A549 (cell line): ENCODE results near the gene ASB7. TPM values are rescaled to one million over a fixed set of nuclear protein-coding genes. Genes with fewer than 3 reads are reported as not detected.

Experiments
- ATAC-seq, 2 experiments: fragments of 200-7000 bp in 1 of 2; fragments of >200 bp in 1 of 2; cut with Nextera tagmentation in 1 of 2; cut with Tn5 transposase in 1 of 2; 3 replicates each; pipeline versions ENCODE4 v1.8.0 to v1.9.1; 2018 to 2020; ENCODE audit warnings: mild to moderate bottlenecking in 1 of 2, moderate library complexity in 1 of 2
- CTCF ChIA-PET: fragments of 300-600 bp; sonication (Branson Sonifier 250); formaldehyde crosslinking; extraction: SDS; loops from one replicate; lab custom pipeline; 2021; ENCODE audit warnings: antibody characterized with exemption, inconsistent platforms; lab: Yijun Ruan, JAX
- POLR2A ChIA-PET: fragments of 350-600 bp; formaldehyde crosslinking; extraction: SDS; loops from one replicate; lab custom pipeline; 2021; ENCODE audit warnings: antibody characterized with exemption, inconsistent platforms; lab: Yijun Ruan, JAX
- DNase-seq, 2 experiments: peaks; one replicate each; pipeline versions ENCODE4 v3.0.0 to v3.0.0-alpha.2; 2011 to 2016; ENCODE audit warnings: low read depth in 1 of 2, low spot score in 1 of 2
- FAIRE-seq: peaks from 2 replicates; lab custom pipeline; 2011; peaks lifted over from hg19 to GRCh38; lab: Jason Lieb, UNC
- H3K27ac ChIP-seq, 2 experiments: fragments of >200 bp; sonication (Bioruptor Twin); formaldehyde crosslinking; 3 replicates each; pipeline ENCODE4 v1.5.1; 2016 to 2017
- H3K4me1 ChIP-seq: fragments of >200 bp; sonication (Bioruptor Twin); formaldehyde crosslinking; 3 replicates; pipeline ENCODE4 v1.6.1; 2016
- H3K4me2 ChIP-seq: fragments of >200 bp; sonication (Bioruptor Twin); formaldehyde crosslinking; 3 replicates; pipeline ENCODE4 v1.6.1; 2016
- H3K4me3 ChIP-seq: fragments of >200 bp; sonication (Bioruptor Twin); formaldehyde crosslinking; 3 replicates; pipeline ENCODE4 v1.5.1; 2016
- H3K9me3 ChIP-seq: fragments of >200 bp; sonication (Bioruptor Twin); formaldehyde crosslinking; 3 replicates; pipeline ENCODE4 v1.6.1; 2016
- CBX2 ChIP-seq: fragments of 200-600 bp; sonication (generic); IDR thresholded peaks from 2 replicates; pipeline ENCODE4 v1.6.1; 2016; ENCODE audit warnings: low read depth, mild to moderate bottlenecking, borderline replicate concordance
- CHD2 ChIP-seq: fragments of 150-350 bp; IDR thresholded peaks from 2 replicates; pipeline ENCODE4 v1.6.1; 2014; ENCODE audit warnings: low read length; ENCODE audit not compliant: partially characterized antibody
- EP300 ChIP-seq, 2 experiments: fragments of >200 bp; sonication (Bioruptor Twin); formaldehyde crosslinking; IDR thresholded peaks; 2 replicates in 1 of 2; 3 replicates in 1 of 2; pipeline ENCODE4 v1.6.1; 2016 to 2017
- FOSB ChIP-seq: fragments of 250-450 bp; sonication (Bioruptor Pico); IDR thresholded peaks from 2 replicates; pipeline ENCODE4 v1.5.0; 2020; ENCODE audit warnings: mild to moderate bottlenecking, moderate library complexity
- GATA3 ChIP-seq: IDR thresholded peaks from 2 replicates; pipeline ENCODE4 v1.6.1; 2012; ENCODE audit warnings: borderline replicate concordance
- HEYL ChIP-seq: fragments of 250-450 bp; sonication (Bioruptor Pico); IDR thresholded peaks from 2 replicates; pipeline ENCODE4 v1.8.0; 2021; ENCODE audit warnings: mild to moderate bottlenecking, moderate library complexity
- HMGXB4 ChIP-seq: fragments of 250-450 bp; sonication (Bioruptor Pico); IDR thresholded peaks from 2 replicates; pipeline ENCODE4 v1.5.0; 2021; ENCODE audit warnings: mild to moderate bottlenecking, moderate library complexity, borderline replicate concordance
- HOXB13 ChIP-seq: fragments of 250-450 bp; sonication (Bioruptor Pico); IDR thresholded peaks from 2 replicates; pipeline ENCODE4 v1.5.0; 2020; ENCODE audit warnings: low read depth, mild to moderate bottlenecking, moderate library complexity
- JUNB ChIP-seq: fragments of >200 bp; sonication (Bioruptor Twin); formaldehyde crosslinking; IDR thresholded peaks from 2 replicates; pipeline ENCODE4 v1.6.1; 2016
- KDM1A ChIP-seq: fragments of 200-600 bp; sonication (generic); IDR thresholded peaks from 2 replicates; pipeline ENCODE4 v1.6.1; 2016; ENCODE audit warnings: low read depth, mild to moderate bottlenecking
- KDM5A ChIP-seq: fragments of 200-600 bp; sonication (generic); IDR thresholded peaks from 2 replicates; pipeline ENCODE4 v1.6.1; 2016; ENCODE audit warnings: antibody characterized with exemption, mild to moderate bottlenecking
- NPAS2 ChIP-seq: fragments of 250-450 bp; sonication (Bioruptor Pico); IDR thresholded peaks from 2 replicates; pipeline ENCODE4 v1.8.0; 2022; ENCODE audit warnings: mild to moderate bottlenecking, moderate library complexity, borderline replicate concordance
- NR3C1 ChIP-seq: fragments of >200 bp; sonication (Bioruptor Twin); formaldehyde crosslinking; IDR thresholded peaks from 3 replicates; pipeline ENCODE4 v1.6.1; 2017
- PHF8 ChIP-seq: fragments of 200-600 bp; sonication (generic); IDR thresholded peaks from 2 replicates; pipeline ENCODE4 v1.6.1; 2016; ENCODE audit warnings: low read depth, mild to moderate bottlenecking, antibody characterized with exemption, moderate library complexity, borderline replicate concordance
- POLR2A ChIP-seq: IDR thresholded peaks from 2 replicates; pipeline ENCODE4 v1.6.1; 2012; ENCODE audit warnings: mild to moderate bottlenecking, low read length
- RARB ChIP-seq: fragments of 250-450 bp; sonication (Bioruptor Pico); IDR thresholded peaks from 2 replicates; pipeline ENCODE4 v1.8.0; 2021; ENCODE audit warnings: mild to moderate bottlenecking, moderate library complexity
- RFX5 ChIP-seq: fragments of 450-650 bp; IDR thresholded peaks from 2 replicates; pipeline ENCODE4 v1.7.1; 2014; ENCODE audit warnings: antibody characterized with exemption, mild to moderate bottlenecking, moderate library complexity
- RNF2 ChIP-seq: fragments of 200-600 bp; sonication (generic); IDR thresholded peaks from 2 replicates; pipeline ENCODE4 v1.6.1; 2016; ENCODE audit warnings: low read depth, mild to moderate bottlenecking, antibody characterized with exemption, moderate library complexity, borderline replicate concordance
- SREBF2 ChIP-seq: fragments of 450-650 bp; IDR thresholded peaks from 2 replicates; pipeline ENCODE4 v1.6.1; 2014; ENCODE audit warnings: mild to moderate bottlenecking, moderate library complexity
- ZC3H11A ChIP-seq: fragments of 450-650 bp; IDR thresholded peaks from 2 replicates; pipeline ENCODE4 v1.6.1; 2014; ENCODE audit warnings: antibody characterized with exemption, mild to moderate bottlenecking
- WGBS: methylation state at CpG from one replicate; pipeline ENCODE4 v1.1.6; 2017; ENCODE audit errors: missing lambda C conversion rate; 5-methylcytosine and 5-hydroxymethylcytosine counted together
- polyA plus RNA-seq, 4 experiments: library from polyadenylated mRNA; depleted of rRNA in 3 of 4; stranded (reverse); fragments of >200 nt; fragmentation: RNase III in 1 of 4; extraction: RNeasy Plus Mini Kit Qiagen cat#74134 plus additional on column Dnase treatment in 1 of 4; gene quantifications; 2 replicates in 3 of 4; 3 replicates in 1 of 4; pipeline ENCODE4 v1.2.3, GENCODE V29; 2011 to 2017
- TF ChIP-seq, protein P1 (sequence below): IDR thresholded peaks from 2 replicates; pipeline ENCODE4 v1.6.1; 2012
- TF ChIP-seq, protein P2 (sequence below): fragments of >200 bp; sonication (Bioruptor Twin); formaldehyde crosslinking; IDR thresholded peaks from 3 replicates; pipeline ENCODE4 v1.6.1; 2016
- TF ChIP-seq, protein P3 (sequence below): fragments of 150-350 bp; IDR thresholded peaks from 2 replicates; pipeline ENCODE4 v1.6.1; 2014; ENCODE audit warnings: low read depth, mild to moderate bottlenecking, low read length

Gene ASB7
- polyA plus RNA-seq, 2 of the 4 experiments (the other 2 are of a cell fraction): 9.2 to 21.6 TPM

- TF ChIP-seq ZC3H11A (no peak), PHF8 (no peak), KDM1A (no peak), JUNB (no peak), EP300 (IDR thresholded peaks at IDR 0.05) (no peak), CBX2 (no peak), HEYL (no peak), NPAS2 (CRISPR knock-in tag) (no peak), RFX5 (no peak), HOXB13 (CRISPR knock-in tag) (no peak)
- TF ChIP-seq, protein P1, sequence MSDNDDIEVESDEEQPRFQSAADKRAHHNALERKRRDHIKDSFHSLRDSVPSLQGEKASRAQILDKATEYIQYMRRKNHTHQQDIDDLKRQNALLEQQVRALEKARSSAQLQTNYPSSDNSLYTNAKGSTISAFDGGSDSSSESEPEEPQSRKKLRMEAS: no peak
- TF ChIP-seq, protein P2, sequence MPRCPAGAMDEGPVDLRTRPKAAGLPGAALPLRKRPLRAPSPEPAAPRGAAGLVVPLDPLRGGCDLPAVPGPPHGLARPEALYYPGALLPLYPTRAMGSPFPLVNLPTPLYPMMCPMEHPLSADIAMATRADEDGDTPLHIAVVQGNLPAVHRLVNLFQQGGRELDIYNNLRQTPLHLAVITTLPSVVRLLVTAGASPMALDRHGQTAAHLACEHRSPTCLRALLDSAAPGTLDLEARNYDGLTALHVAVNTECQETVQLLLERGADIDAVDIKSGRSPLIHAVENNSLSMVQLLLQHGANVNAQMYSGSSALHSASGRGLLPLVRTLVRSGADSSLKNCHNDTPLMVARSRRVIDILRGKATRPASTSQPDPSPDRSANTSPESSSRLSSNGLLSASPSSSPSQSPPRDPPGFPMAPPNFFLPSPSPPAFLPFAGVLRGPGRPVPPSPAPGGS: no peak
- TF ChIP-seq, all 56 proteins: peak for 0
These were observed 92.1 kb downstream of the ASB7 start (continued) for GRCh38 chr15:100694381-100695021.

DNA sequence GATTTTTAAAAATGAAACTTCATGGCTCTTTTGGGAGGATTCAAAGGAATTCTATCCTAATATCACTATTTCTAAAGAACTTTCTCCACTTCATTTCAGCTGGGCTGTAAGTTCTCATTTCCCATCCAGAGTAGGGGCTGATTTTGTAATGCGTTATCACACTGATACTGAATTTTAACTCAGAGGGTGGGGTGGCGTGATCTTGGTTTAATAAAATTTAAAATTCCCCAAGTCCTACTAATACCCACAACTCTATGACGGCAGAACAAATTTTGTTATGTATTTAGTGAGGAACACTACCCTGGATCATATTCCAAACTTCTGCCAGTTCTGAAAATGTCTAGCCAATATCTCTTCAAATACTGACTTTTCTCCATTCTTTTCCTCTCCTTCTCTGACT, 92.7 kb downstream of the ASB7 start:
- ChIA-PET POLR2A (no interaction called here), CTCF (interaction anchor here (1.8 to 3.0 kb wide), 2 partner anchors 17 to 23 kb away, joined by 4 to 8 read pairs; no protein-coding TSS in a partner anchor)
- no peak overlapping the region for H3K4me3 ChIP-seq
- no peak overlapping the region for H3K27ac ChIP-seq
- ATAC-seq: no peak
- H3K9me3 ChIP-seq: 0 out of 3 replicates have a peak, but pooled peaks cover 4% of the 10 kb centered on the region
- 82% methylated on average over 3 of the region's 3 CpGs for WGBS
- TF ChIP-seq FOSB (CRISPR knock-in tag): no peak
- TF ChIP-seq JUNB: no peak
- TF ChIP-seq, protein P1: no peak
- no peak for TF ChIP-seq NR3C1
- no peak for TF ChIP-seq SREBF2
- TF ChIP-seq KDM5A: no peak
- TF ChIP-seq HEYL: no peak
- TF ChIP-seq CHD2: no peak
- TF ChIP-seq ZC3H11A: no peak
- no peak for TF ChIP-seq POLR2A
- no peak for TF ChIP-seq RNF2
- TF ChIP-seq GATA3: no peak
- no peak for TF ChIP-seq KDM1A
- TF ChIP-seq, protein P3, sequence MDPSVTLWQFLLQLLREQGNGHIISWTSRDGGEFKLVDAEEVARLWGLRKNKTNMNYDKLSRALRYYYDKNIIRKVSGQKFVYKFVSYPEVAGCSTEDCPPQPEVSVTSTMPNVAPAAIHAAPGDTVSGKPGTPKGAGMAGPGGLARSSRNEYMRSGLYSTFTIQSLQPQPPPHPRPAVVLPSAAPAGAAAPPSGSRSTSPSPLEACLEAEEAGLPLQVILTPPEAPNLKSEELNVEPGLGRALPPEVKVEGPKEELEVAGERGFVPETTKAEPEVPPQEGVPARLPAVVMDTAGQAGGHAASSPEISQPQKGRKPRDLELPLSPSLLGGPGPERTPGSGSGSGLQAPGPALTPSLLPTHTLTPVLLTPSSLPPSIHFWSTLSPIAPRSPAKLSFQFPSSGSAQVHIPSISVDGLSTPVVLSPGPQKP: no peak
- TF ChIP-seq RFX5: no peak
- no peak for TF ChIP-seq RARB (CRISPR knock-in tag)
- no peak for TF ChIP-seq HMGXB4 (CRISPR knock-in tag)
- FAIRE-seq: peak; percentile 65
- no peaks in the 10 kb centered on the region for H3K4me1 ChIP-seq
- H3K4me2 ChIP-seq: no peak overlapping the region
- DNase-seq: no peak
